Osteocyte (in vitro differentiated cells): ENCODE data around the gene PTPRN2. TPM values are rescaled to one million over a fixed set of nuclear protein-coding genes. Genes with fewer than 3 reads are reported as not detected.
A peak's percentile ranks its signal among the peaks of the same experiment; 100 is the strongest.

ENCODE experiments used
- DNase-seq: peaks from one replicate; pipeline ENCODE4 v3.0.0; 2021; ENCODE audit warnings: mixed read lengths; ENCODE audit not compliant: unreplicated experiment; ENCODE audit errors: extremely low spot score
- H3K27ac Mint-ChIP-seq: one replicate; pipeline ENCODE4 v1.8.0; 2021; ENCODE audit warnings: mild to moderate bottlenecking, mixed read lengths; ENCODE audit not compliant: unreplicated experiment
- H3K27me3 Mint-ChIP-seq: one replicate; pipeline ENCODE4 v1.8.0; 2021; ENCODE audit warnings: mixed read lengths; ENCODE audit not compliant: unreplicated experiment
- H3K36me3 Mint-ChIP-seq: one replicate; pipeline ENCODE4 v1.8.0; 2021; ENCODE audit warnings: mixed read lengths; ENCODE audit not compliant: unreplicated experiment
- H3K4me1 Mint-ChIP-seq: one replicate; pipeline ENCODE4 v1.8.0; 2021; ENCODE audit warnings: mixed read lengths; ENCODE audit not compliant: unreplicated experiment
- H3K4me3 Mint-ChIP-seq: one replicate; pipeline ENCODE4 v1.8.0; 2021; ENCODE audit warnings: mild to moderate bottlenecking, moderate library complexity, mixed read lengths; ENCODE audit not compliant: unreplicated experiment
- H3K9me3 Mint-ChIP-seq: one replicate; pipeline ENCODE4 v1.8.0; 2021; ENCODE audit warnings: mixed read lengths; ENCODE audit not compliant: unreplicated experiment
- CTCF ChIP-seq: fragments of 200-600 bp; sonication (generic); IDR thresholded peaks from 2 replicates; pipeline ENCODE4 v1.5.0; 2021; ENCODE audit warnings: antibody characterized with exemption, mild to moderate bottlenecking, moderate library complexity
- total RNA-seq: library from RNA; stranded (reverse); gene quantifications from 2 replicates; pipeline ENCODE4 v1.2.1, GENCODE V29; 2021

The PTPRN2 gene
- total RNA-seq, 1 donor from 2014 or later = 0.59 TPM

- Mint-ChIP-seq H3K9me3 (peaks cover 21% of the 10 kb centered on the region), H3K27ac (no peak overlapping the region)
These were observed 485.7 kb downstream of the PTPRN2 start for GRCh38 chr7:158101821-158102450.

GRCh38 chr7:158098125-158099030, 489.2 kb downstream of the PTPRN2 start:
- H3K36me3 Mint-ChIP-seq = no peaks in the 10 kb centered on the region
- H3K4me3 Mint-ChIP-seq = no peak overlapping the region
- no peak overlapping the region for H3K27ac Mint-ChIP-seq
- H3K27me3 Mint-ChIP-seq = no peaks in the 10 kb centered on the region
- TF ChIP-seq CTCF = no peak
- no peaks in the 10 kb centered on the region for H3K4me1 Mint-ChIP-seq
- peaks cover 45% of the 10 kb centered on the region for H3K9me3 Mint-ChIP-seq
- DNase-seq = peak; percentile 85

More at GRCh38 chr7:158101821-158102450, 485.7 kb downstream of the PTPRN2 start:
- DNase-seq = peak; percentile 81
- Mint-ChIP-seq H3K4me3 (no peak overlapping the region), H3K27me3 (no peaks in the 10 kb centered on the region), H3K36me3 (no peaks in the 10 kb centered on the region), H3K4me1 (no peaks in the 10 kb centered on the region)
- TF ChIP-seq CTCF = no peak

GRCh38 chr7:158097453-158098124, 490.0 kb downstream of the PTPRN2 start:
- Mint-ChIP-seq H3K4me3 (no peak overlapping the region), H3K27ac (no peak overlapping the region), H3K36me3 (no peaks in the 10 kb centered on the region), H3K9me3 (peaks cover 48% of the 10 kb centered on the region), H3K27me3 (no peaks in the 10 kb centered on the region), H3K4me1 (no peaks in the 10 kb centered on the region)
- no peak for DNase-seq
- no peak for TF ChIP-seq CTCF

GRCh38 chr7:158097106-158097452, 490.5 kb downstream of the PTPRN2 start:
- Mint-ChIP-seq H3K36me3 (no peaks in the 10 kb centered on the region), H3K4me3 (no peak overlapping the region), H3K9me3 (peaks cover 48% of the 10 kb centered on the region), H3K27ac (no peak overlapping the region), H3K4me1 (no peaks in the 10 kb centered on the region), H3K27me3 (no peaks in the 10 kb centered on the region)
- no peak for TF ChIP-seq CTCF
- DNase-seq = peak; percentile 65

GRCh38 chr7:158096582-158096981, 491.0 kb downstream of the PTPRN2 start:
- no peak overlapping the region for H3K4me3 Mint-ChIP-seq
- TF ChIP-seq CTCF = no peak
- H3K4me1 Mint-ChIP-seq = no peaks in the 10 kb centered on the region
- H3K27me3 Mint-ChIP-seq = no peaks in the 10 kb centered on the region
- no peaks in the 10 kb centered on the region for H3K36me3 Mint-ChIP-seq
- peak; percentile 59 for DNase-seq
- peaks cover 45% of the 10 kb centered on the region for H3K9me3 Mint-ChIP-seq
- no peak overlapping the region for H3K27ac Mint-ChIP-seq
